ENCODE data around the gene HERC2. TPM values are rescaled to one million over a fixed set of nuclear protein-coding genes. Genes with fewer than 3 reads are reported as not detected.

HERC2 gene
- total and polyA plus RNA-seq, 5 donors from 2014 or later = 8.2 to 69.0 (median 10.4) TPM

DNA sequence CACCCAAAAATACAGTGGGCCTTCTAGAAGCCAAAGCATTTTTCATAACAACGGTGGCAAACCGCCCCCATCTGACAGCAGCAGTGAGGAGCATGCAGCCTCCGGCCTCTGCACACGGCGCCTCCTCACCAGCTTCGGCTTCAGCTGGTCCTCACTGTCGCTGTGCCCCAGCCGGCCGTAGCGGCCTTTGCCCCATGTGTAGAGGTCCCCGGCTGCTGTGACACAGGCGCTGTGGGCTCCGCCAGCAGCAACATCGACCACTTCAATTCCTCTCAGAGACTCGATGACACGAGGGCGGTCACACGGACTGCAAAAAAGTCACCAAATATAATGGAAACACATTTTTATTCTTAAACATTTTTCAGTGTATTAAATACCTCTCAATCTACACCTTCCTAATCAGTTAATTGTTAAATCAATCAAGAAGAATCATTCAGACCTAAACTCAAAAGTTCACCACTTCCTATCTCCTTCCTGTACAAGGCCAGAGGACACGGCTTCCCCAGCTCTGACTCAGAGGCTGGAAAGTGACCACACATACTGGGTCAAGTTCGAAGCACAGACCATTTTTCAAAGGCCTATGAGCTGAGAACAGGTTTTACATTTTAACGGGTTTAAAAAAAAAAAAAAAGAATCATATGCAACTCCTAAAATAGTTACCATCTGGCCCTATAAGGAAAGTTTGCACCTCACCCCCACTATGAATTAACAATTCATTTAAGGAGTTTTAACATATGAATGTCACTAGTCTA is 189.3 kb downstream of the HERC2 start:
- H3K9me3 ChIP-seq (ENCODE audit: control insufficient read depth in 2 of 2, low read length in 2 of 2) = no peaks in the 10 kb centered on the region
- Mint-ChIP-seq H3K36me3 (peaks cover 49% of the 10 kb centered on the region), H3K4me1 (peaks cover 17 to 39% (median 35%) of the 10 kb centered on the region in 4 donors), H3K27ac (peak overlapping the region; percentile 26 to 55 (median 48)), H3K27me3 (no peaks in the 10 kb centered on the region), H3K9me3 (no peaks in the 10 kb centered on the region), H3K4me3 (peak overlapping the region in 1 of 4 donors; percentile 22)
- H3K27me3 ChIP-seq (ENCODE audit: control insufficient read depth, insufficient read depth, low read length) = no peaks in the 10 kb centered on the region
- no peak overlapping the region for H3K27ac ChIP-seq (ENCODE audit: insufficient read depth, low read length, poor library complexity, severe bottlenecking)
- H3K36me3 ChIP-seq (ENCODE audit: control insufficient read depth, insufficient read depth, low read length) = peaks cover 23% of the 10 kb centered on the region
- DNase-seq = no peak
- peaks cover 26% of the 10 kb centered on the region for H3K4me1 ChIP-seq (ENCODE audit: control insufficient read depth, insufficient read depth, low read length, poor library complexity, severe bottlenecking)
- ATAC-seq (ENCODE audit: low read depth in 2 of 2) = no peak
- no peak overlapping the region for H3K4me3 ChIP-seq (ENCODE audit: low read depth, low read length)

DNA sequence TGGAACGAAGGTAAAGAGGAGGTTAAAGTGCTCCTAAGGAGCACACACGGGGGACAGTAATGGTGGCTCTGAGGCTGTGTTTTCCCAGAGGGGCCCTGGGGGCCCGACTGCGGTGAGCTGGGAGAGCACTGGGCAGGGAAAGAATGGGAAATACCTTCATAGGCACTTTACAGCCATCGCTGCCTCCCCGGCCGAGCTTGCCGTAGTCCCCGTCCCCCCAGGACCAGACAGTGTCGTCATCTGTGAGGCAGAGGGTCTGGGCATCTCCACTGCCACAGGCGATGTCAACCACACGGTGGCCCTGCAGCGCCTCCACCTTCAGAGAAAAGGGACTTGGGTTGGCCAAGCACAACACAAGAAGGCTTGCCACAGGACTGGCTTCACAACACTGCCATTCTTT is 190.0 kb downstream of the HERC2 start:
- H3K9me3 ChIP-seq (ENCODE audit: control insufficient read depth in 2 of 2, low read length in 2 of 2) = no peaks in the 10 kb centered on the region
- H3K27ac ChIP-seq (ENCODE audit: insufficient read depth, low read length, poor library complexity, severe bottlenecking) = no peak overlapping the region
- Mint-ChIP-seq H3K4me1 (peaks cover 10 to 34% (median 28%) of the 10 kb centered on the region in 4 donors), H3K36me3 (peaks cover 46% of the 10 kb centered on the region), H3K27me3 (no peaks in the 10 kb centered on the region), H3K27ac (peak overlapping the region in 1 of 3 donors; percentile 75), H3K4me3 (no peak overlapping the region), H3K9me3 (no peaks in the 10 kb centered on the region)
- H3K27me3 ChIP-seq (ENCODE audit: control insufficient read depth, insufficient read depth, low read length) = no peaks in the 10 kb centered on the region
- peaks cover 23% of the 10 kb centered on the region for H3K36me3 ChIP-seq (ENCODE audit: control insufficient read depth, insufficient read depth, low read length)
- no peak overlapping the region for H3K4me3 ChIP-seq (ENCODE audit: low read depth, low read length)
- H3K4me1 ChIP-seq (ENCODE audit: control insufficient read depth, insufficient read depth, low read length, poor library complexity, severe bottlenecking) = peaks cover 18% of the 10 kb centered on the region
- no peak for DNase-seq
- ATAC-seq (ENCODE audit: low read depth in 2 of 2) = no peak

DNA sequence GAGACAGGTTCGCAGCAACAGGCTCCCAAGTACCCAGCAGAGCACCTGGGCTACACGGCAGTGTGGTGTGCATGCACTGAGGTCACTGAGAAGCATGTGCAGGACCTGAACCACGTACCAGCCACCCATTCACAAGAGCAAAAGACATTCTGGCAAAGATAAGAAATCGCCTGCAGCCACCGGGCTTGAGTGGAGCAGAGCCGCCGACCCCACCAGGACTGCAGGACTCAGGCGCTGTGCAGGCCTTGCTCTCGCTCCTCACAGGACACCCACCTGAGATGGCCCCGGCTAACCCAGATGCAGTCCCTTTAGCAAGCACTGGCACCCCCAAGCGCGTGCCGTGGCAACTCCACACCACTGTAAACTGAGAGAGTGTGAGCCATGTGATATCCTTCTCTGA is 190.6 kb downstream of the HERC2 start:
- peaks cover 46% of the 10 kb centered on the region for H3K36me3 Mint-ChIP-seq
- H3K27ac Mint-ChIP-seq = peak overlapping the region in 2 of 3 donors; percentile 59 to 75
- peaks cover 4 to 28% (median 24%) of the 10 kb centered on the region in 4 donors for H3K4me1 Mint-ChIP-seq
- Histone ChIP-seq H3K36me3 (ENCODE audit: control insufficient read depth, insufficient read depth, low read length) (peaks cover 23% of the 10 kb centered on the region), H3K4me3 (ENCODE audit: low read depth, low read length) (no peak overlapping the region), H3K4me1 (ENCODE audit: control insufficient read depth, insufficient read depth, low read length, poor library complexity, severe bottlenecking) (peaks cover 13% of the 10 kb centered on the region), H3K9me3 (ENCODE audit: control insufficient read depth in 2 of 2, low read length in 2 of 2) (no peaks in the 10 kb centered on the region), H3K27me3 (ENCODE audit: control insufficient read depth, insufficient read depth, low read length) (no peaks in the 10 kb centered on the region), H3K27ac (ENCODE audit: insufficient read depth, low read length, poor library complexity, severe bottlenecking) (no peak overlapping the region)
- H3K4me3 Mint-ChIP-seq = peak overlapping the region in 1 of 4 donors; percentile 35
- no peaks in the 10 kb centered on the region for H3K27me3 Mint-ChIP-seq
- no peaks in the 10 kb centered on the region for H3K9me3 Mint-ChIP-seq
- DNase-seq (no peak), ATAC-seq (ENCODE audit: low read depth in 2 of 2) (no peak)

DNA sequence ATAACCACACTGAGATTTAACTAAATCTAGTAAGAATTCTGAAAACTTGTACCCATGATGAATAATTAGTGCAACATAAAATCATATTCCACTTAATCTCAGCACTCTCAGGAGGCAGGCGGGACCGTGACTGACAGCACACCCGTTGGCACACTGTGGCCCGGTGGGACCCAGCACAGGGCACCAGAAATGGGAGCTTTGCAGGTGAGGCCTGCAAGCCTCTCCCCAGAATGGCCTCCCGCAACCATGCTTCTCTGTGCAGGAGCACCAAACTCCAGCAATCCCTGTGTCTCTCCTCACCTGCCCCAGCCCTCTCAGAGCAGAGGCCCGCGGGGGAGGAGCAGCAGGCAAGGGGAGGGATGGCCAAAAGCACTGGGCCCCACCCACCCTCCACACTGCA is 191.3 kb downstream of the HERC2 start:
- Histone ChIP-seq H3K4me3 (ENCODE audit: low read depth, low read length) (no peak overlapping the region), H3K27ac (ENCODE audit: insufficient read depth, low read length, poor library complexity, severe bottlenecking) (no peak overlapping the region), H3K36me3 (ENCODE audit: control insufficient read depth, insufficient read depth, low read length) (peaks cover 23% of the 10 kb centered on the region), H3K9me3 (ENCODE audit: control insufficient read depth in 2 of 2, low read length in 2 of 2) (no peaks in the 10 kb centered on the region), H3K27me3 (ENCODE audit: control insufficient read depth, insufficient read depth, low read length) (no peaks in the 10 kb centered on the region), H3K4me1 (ENCODE audit: control insufficient read depth, insufficient read depth, low read length, poor library complexity, severe bottlenecking) (peaks cover 5% of the 10 kb centered on the region)
- Mint-ChIP-seq H3K4me3 (no peak overlapping the region), H3K27ac (peak overlapping the region in 1 of 3 donors; percentile 75), H3K4me1 (peaks cover 5 to 24% (median 23%) of the 10 kb centered on the region in 4 donors), H3K27me3 (no peaks in the 10 kb centered on the region), H3K36me3 (peaks cover 46% of the 10 kb centered on the region), H3K9me3 (no peaks in the 10 kb centered on the region)
- no peak for ATAC-seq (ENCODE audit: low read depth in 2 of 2)
- no peak for DNase-seq

DNA sequence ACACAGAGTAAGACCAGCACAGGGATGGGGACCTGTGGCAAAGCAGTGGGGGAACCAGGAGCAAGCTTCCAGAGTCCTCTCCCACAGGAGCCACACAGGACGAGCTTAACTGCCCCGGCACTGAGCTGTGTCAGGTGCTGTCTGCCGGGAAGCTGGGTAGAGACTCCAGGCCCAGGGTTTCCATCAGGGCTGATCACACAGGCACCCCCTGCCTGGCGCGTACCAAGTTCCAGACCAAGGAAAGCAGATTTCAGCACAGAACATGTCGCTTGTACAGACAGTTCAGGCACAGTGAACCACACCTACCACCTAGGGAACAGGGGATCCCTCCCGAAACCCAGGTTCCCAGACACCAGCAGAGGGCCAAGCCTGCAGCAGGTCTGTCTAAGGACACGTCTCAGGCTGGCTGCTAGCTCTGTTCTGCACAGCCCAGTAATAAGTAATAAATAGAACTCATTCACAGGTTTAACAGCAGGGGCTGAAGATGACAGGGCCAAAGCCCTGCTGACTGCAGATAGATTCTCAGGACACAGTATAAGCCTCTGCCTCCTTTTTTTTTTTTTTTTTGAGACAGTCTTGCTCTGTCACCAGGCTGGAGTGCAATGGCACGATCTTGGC is 192.6 kb downstream of the HERC2 start:
- Histone ChIP-seq H3K4me1 (ENCODE audit: control insufficient read depth, insufficient read depth, low read length, poor library complexity, severe bottlenecking) (no peaks in the 10 kb centered on the region), H3K27me3 (ENCODE audit: control insufficient read depth, insufficient read depth, low read length) (no peaks in the 10 kb centered on the region), H3K4me3 (ENCODE audit: low read depth, low read length) (no peak overlapping the region), H3K36me3 (ENCODE audit: control insufficient read depth, insufficient read depth, low read length) (peaks cover 25% of the 10 kb centered on the region), H3K9me3 (ENCODE audit: control insufficient read depth in 2 of 2, low read length in 2 of 2) (no peaks in the 10 kb centered on the region), H3K27ac (ENCODE audit: insufficient read depth, low read length, poor library complexity, severe bottlenecking) (no peak overlapping the region)
- Mint-ChIP-seq H3K36me3 (peaks cover 41% of the 10 kb centered on the region), H3K27ac (peak overlapping the region in 2 of 3 donors; percentile 35 to 88), H3K9me3 (no peaks in the 10 kb centered on the region), H3K4me3 (no peak overlapping the region), H3K27me3 (no peaks in the 10 kb centered on the region), H3K4me1 (peaks cover 4 to 20% (median 14%) of the 10 kb centered on the region in 4 donors)
- no peak for ATAC-seq (ENCODE audit: low read depth in 2 of 2)
- no peak for DNase-seq

DNA sequence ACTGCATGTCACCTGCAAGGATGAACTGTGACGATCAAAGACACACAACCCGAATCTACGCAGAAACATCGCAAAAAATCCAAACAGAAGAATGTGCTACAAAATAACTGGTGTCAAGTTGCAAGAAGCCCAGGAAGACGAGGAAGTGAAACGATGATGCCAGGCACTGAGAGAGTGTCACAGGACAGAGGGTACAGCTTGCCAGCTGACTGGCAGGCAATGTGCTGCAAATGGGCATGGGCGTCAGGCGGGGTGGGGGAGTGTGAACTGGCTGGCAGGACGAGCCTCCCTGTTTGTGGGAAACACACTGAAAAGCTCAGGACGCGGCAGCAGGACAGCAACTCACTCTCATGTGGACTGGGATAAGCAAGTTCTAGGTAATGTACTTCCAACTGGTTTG is 193.9 kb downstream of the HERC2 start:
- no peak overlapping the region for H3K4me3 Mint-ChIP-seq
- H3K27me3 Mint-ChIP-seq = no peaks in the 10 kb centered on the region
- Histone ChIP-seq H3K4me3 (ENCODE audit: low read depth, low read length) (no peak overlapping the region), H3K36me3 (ENCODE audit: control insufficient read depth, insufficient read depth, low read length) (peaks cover 35% of the 10 kb centered on the region), H3K4me1 (ENCODE audit: control insufficient read depth, insufficient read depth, low read length, poor library complexity, severe bottlenecking) (no peaks in the 10 kb centered on the region), H3K27me3 (ENCODE audit: control insufficient read depth, insufficient read depth, low read length) (no peaks in the 10 kb centered on the region), H3K27ac (ENCODE audit: insufficient read depth, low read length, poor library complexity, severe bottlenecking) (no peak overlapping the region), H3K9me3 (ENCODE audit: control insufficient read depth in 2 of 2, low read length in 2 of 2) (no peaks in the 10 kb centered on the region)
- H3K36me3 Mint-ChIP-seq = peaks cover 43% of the 10 kb centered on the region
- H3K4me1 Mint-ChIP-seq = peaks cover 4 to 17% (median 10%) of the 10 kb centered on the region in 4 donors
- no peaks in the 10 kb centered on the region for H3K9me3 Mint-ChIP-seq
- H3K27ac Mint-ChIP-seq = peak overlapping the region; percentile 69 to 76 (median 70)
- DNase-seq (no peak), ATAC-seq (ENCODE audit: low read depth in 2 of 2) (no peak)

DNA sequence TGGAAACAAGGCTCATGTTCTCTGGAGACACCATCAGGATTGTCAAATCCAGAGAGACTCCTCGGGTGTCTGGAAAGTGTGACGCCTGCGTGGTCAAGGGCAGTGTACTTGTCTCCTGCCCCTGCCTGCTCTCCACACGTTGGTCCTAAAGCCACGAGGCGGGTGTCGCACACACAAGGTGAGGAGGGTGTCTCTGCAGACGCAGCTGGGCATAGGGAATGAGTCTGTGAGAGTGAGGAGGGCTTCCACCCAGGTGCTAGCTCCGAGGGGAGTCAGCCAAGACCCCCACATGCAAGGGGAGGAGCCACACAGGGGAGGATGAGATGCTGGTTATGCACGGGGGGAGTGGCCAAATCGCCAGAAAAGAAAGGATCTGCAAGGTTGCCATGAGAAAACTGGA is 194.9 kb downstream of the HERC2 start:
- Histone ChIP-seq H3K9me3 (ENCODE audit: control insufficient read depth in 2 of 2, low read length in 2 of 2) (no peaks in the 10 kb centered on the region), H3K36me3 (ENCODE audit: control insufficient read depth, insufficient read depth, low read length) (peaks cover 27% of the 10 kb centered on the region), H3K27ac (ENCODE audit: insufficient read depth, low read length, poor library complexity, severe bottlenecking) (no peak overlapping the region), H3K27me3 (ENCODE audit: control insufficient read depth, insufficient read depth, low read length) (no peaks in the 10 kb centered on the region), H3K4me1 (ENCODE audit: control insufficient read depth, insufficient read depth, low read length, poor library complexity, severe bottlenecking) (no peaks in the 10 kb centered on the region), H3K4me3 (ENCODE audit: low read depth, low read length) (no peak overlapping the region)
- Mint-ChIP-seq H3K27ac (no peak overlapping the region), H3K36me3 (peaks cover 44% of the 10 kb centered on the region), H3K27me3 (no peaks in the 10 kb centered on the region), H3K4me3 (no peak overlapping the region), H3K9me3 (no peaks in the 10 kb centered on the region), H3K4me1 (peaks cover 4 to 12% (median 8%) of the 10 kb centered on the region in 4 donors)
- no peak for ATAC-seq (ENCODE audit: low read depth in 2 of 2)
- DNase-seq = no peak

All from CD4-positive, CD25-positive, alpha-beta regulatory T cell (primary cell).